ENCODE data around the gene SCNM1.

- no peak for TF ChIP-seq EP300 (IDR thresholded peaks at IDR 0.05)
- TF ChIP-seq CTCF (IDR thresholded peaks at IDR 0.05), result no peak
- no peak for TF ChIP-seq POLR2AphosphoS5 (IDR thresholded peaks at IDR 0.05)
These were observed 41.1 kb upstream of the SCNM1 start for GRCh38 chr1:151124763-151125403.

Data from esophagus muscularis mucosa (tissue), 4 donors.